HG02885 (cell line): Measurements from ENCODE around the gene SETDB1.
"Not testable (repeated sequence)": the region's sequence is repeated elsewhere in the genome, so short reads cannot be mapped to it uniquely, and the experiment has no call there.

Source experiments
- ATAC-seq: cut with Tn5 transposase; IDR thresholded peaks from one replicate; pipeline ENCODE4 v1.9.1; 2021; ENCODE audit warnings: mild to moderate bottlenecking; ENCODE audit not compliant: unreplicated experiment, poor library complexity

SETDB1 gene

GRCh38 chr1:150926097-150926741 lies at the start of gene SETDB1:
Gene SETDB1 (plus strand): TSS chr1:150926363. CDS start chr1:150927715, 1,352 bp downstream.
- peak; percentile 86 for ATAC-seq

- ATAC-seq = not testable (repeated sequence)
Measured at GRCh38 chr1:150878931-150879330, 47.2 kb upstream of the SETDB1 start.

DNA sequence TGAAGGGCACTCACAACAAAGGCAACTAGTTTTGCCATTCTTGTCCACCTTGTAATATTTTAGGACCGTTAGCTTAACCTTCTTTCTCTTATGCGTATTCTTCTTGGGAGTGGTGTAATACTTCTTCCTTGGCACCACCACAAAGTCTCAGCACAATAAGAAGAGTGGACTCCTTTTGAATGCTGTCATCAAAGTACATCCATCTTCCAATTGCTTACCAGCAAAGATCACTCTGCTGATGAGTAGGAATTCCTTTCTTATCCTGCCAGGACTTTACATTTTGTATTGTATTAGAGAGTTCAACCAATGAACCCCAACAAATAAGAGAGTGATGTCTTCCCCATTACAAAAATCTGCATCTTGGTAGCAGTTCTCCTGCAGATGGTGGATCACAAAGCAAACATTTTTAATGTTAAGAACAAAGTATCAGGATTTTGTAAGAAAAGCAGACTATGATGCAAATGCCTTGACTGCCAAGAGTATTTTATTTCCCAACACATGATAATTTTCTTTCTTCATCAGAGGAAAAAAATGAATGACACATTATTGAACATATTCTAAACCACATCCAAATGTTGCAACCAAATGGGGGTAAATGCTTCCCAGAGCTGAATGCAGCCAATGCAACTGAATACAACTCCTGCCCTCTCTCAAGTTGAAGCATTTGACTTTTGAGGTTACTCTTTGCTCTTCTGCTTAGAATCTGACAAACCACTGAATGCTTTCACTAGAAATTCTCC lies 44.7 kb upstream of the SETDB1 start:
- ATAC-seq = no peak

- not testable (repeated sequence) for ATAC-seq
Measured at GRCh38 chr1:150883121-150883520, 43.0 kb upstream of the SETDB1 start.

GRCh38 chr1:150887018-150887417 lies 39.1 kb upstream of the SETDB1 start, which contains the start of gene CTXND2:
Gene CTXND2 (plus strand): TSS chr1:150887136. CDS start chr1:150912315, 25,179 bp downstream.
- ATAC-seq = no peak

DNA sequence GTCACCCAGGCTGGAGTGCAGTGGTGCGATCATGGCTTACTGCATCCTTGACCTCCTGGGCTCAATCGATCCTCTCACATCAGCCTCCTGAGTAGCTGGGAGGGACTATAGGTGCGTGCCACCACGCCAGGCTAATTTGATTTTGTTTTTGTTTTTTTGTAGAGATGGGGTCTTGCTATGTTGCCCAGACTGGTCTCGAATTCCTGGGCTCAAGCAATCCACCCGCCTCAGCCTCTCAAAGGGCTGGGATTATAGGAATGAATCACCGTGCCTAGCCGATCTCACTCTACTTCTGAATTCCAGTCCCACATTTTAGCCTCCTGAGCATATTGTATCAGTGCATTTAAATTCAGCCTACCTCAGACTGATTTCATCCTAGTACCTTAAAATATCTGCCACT lies 37.4 kb upstream of the SETDB1 start:
- ATAC-seq = no peak

DNA sequence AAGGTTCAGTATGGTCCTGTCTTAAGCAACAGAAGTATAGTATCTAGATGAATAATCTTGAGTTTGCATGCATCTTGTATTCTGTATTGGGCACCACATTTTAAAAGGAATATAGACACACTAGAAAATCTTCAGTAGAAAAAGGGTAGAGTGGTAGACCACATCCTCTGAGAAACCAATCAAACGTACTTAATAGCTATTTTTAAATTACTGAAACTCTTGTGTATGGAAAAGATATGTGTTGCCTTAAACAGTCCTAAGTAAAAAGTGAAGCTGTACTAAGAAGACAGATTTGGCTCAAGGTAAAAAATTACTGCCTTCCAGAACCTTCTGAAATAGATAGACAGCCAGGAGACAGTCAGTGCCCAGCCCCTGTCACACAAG lies 36.1 kb upstream of the SETDB1 start:
- ATAC-seq = no peak

DNA sequence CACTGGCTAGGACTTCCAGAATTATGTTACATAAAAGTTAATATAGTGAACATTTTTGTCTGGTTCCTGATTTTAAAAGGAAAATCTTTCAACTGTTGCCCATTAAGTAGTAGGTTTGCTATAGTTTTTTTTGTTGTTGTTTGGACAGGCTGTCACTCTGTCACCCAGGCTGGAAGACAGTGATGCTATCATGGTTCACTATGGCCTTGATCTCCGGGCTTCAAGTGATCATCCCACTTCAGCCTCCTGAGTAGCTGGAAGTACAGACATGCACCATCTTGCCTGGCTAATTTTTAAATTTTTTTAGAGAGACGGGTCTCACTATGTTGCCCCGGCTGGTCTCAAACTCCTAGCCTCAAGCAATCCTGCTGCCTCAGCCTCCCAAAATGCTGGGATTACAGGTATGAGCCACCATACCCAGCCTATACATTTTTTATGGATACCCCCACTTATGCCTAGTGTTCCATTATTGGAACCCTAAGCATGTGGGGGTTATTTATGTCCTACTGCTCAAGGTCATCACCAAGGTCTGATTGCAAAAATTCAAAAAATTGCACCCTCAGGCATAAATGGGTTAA lies 32.7 kb upstream of the SETDB1 start:
- no peak for ATAC-seq

GRCh38 chr1:150895618-150896017 lies 30.5 kb upstream of the SETDB1 start:
- ATAC-seq = no peak

- ATAC-seq = not testable (repeated sequence)
Measured at GRCh38 chr1:150899795-150900194, 26.4 kb upstream of the SETDB1 start.

DNA sequence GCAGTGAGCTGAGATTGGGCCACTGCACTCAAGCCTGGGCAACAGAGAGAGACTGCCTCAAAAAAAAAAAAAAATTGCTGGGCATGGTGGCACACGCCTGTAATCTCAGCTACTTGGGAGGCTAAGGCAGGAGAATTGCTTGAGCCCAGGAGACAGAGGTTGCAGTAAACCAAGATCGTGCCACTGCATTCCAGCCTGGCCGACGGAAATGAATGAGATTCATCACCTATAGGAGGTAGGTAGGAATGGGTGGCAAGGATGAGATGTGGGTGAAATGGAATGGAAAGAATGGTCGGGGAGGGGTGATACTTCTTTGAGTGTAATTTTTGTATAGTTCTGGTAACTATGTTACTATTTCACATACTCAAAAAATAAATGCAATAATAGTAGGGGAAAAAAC lies 23.8 kb upstream of the SETDB1 start:
- ATAC-seq = no peak

DNA sequence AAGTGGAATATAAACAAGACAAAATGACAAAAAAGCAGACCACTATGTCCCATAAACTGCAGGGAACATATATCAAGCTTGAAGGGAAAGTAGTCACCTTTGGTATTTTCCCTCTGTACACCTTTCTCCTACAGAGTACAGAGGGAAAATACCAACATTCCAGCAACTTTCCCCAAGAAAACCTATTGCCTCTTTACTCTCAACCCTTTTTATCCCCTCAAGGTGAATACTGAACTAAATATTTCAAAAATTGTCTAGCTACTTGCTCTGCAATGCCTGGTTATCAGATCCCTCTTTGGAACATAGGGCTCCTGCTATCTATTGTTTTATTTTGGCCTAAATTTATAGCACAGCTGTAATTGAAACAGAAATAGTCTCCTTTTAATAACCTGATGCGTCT lies 23.4 kb upstream of the SETDB1 start:
- no peak for ATAC-seq

GRCh38 chr1:150905301-150905700 lies 20.9 kb upstream of the SETDB1 start:
- no peak for ATAC-seq

DNA sequence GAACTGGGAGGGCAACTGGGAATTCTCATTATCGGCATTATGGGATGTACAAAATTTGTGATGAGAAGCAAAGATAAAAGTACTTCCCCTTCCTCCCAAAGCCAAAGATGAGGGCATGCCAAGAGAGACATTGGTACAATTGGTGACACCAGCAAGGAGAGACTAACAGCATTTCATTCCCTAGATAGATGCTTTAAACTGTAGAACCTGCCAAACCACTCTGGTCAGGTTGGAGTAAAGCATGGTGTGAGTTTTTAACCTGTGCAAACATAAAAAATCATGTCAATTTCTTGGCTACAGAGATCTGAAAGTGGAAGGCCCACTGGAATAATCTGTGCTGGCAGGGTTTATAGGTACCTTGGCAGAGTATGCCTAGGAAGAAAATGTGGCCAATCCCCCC lies 19.8 kb upstream of the SETDB1 start:
- no peak for ATAC-seq

- ATAC-seq = no peak
Measured at GRCh38 chr1:150906813-150907212, 19.4 kb upstream of the SETDB1 start.

DNA sequence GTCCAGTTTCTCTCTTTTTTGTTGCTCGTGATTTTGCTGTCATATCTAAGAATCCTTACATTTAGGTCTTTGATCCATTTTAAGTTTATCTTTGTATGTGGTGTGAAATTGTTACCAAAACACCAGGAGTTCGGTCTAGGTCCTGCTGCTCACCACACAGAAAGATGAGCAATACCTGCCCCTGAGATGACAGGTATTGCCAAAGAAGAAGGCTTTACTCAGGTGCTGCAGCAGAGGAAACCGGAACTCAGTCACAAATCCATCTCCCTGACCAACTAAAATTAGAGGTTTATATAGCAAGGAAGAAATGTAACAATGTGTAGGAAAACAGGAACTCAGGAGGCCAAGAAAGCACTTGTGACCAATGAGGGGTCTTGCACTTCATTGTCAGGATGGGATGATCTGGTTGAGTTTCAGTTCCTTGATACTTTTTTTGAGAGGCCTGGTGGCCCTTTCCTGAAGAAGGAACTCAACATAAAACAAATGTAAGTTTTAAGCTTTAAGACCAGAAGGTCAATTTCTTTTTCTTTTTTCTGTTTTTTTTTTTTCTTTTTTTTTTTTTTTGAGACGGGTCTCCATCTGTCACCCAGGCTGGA lies 16.5 kb upstream of the SETDB1 start:
- no peak for ATAC-seq

DNA sequence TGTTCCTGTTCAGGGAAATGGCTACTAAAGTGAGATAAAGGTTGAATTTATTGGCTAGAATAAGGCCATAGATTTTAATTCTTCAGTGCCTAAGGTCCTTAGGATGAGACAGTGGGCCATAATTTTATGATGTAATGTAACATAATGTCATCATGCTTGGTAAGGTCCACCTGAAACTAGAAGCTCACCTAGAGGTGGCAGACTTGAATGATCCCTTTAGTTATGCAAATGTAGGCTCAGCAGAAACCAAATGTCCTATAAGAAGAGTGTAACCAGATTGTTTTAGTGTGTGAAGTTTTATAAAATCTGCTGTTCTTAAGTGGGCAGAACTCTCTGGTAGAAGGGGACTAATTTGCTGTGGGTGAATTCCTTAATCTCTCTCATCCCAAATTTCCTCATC lies 13.5 kb upstream of the SETDB1 start:
- no peak for ATAC-seq

GRCh38 chr1:150917387-150917786 lies 8.8 kb upstream of the SETDB1 start:
- ATAC-seq = no peak

DNA sequence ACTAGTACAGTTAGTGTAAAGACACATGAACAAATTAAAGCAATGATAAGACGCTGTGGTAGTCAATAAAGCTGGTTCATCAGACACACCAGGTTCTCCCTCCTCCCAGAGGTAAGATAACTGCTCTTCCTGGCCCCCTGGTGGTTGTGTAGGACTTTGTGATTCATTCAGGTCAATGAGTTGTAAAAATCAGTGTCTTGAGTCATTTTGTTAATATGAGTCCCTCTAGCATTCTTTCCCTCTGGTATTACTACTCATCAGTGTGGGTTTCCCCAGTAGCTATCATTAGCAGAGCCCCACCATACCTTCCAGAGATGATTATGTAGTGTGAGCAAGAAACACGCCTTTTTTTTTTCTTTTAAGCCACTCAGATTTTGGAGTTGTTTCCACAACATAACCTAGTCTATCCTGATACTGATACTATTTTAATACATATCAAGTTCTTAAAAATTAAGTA lies 3.6 kb upstream of the SETDB1 start:
- peak; percentile 61 for ATAC-seq

GRCh38 chr1:150925080-150925479 lies 1.1 kb upstream of the SETDB1 start:
- ATAC-seq = no peak

GRCh38 chr1:150927624-150928023 lies 1.5 kb downstream of the SETDB1 start:
- no peak for ATAC-seq
